Daoy (cell line): ENCODE data around the gene HBQ1. TPM values are rescaled to one million over a fixed set of nuclear protein-coding genes. Genes with fewer than 3 reads are reported as not detected.
"Not testable (repeated sequence)": the region's sequence is repeated elsewhere in the genome, so short reads cannot be mapped to it uniquely, and the experiment has no call there.

ENCODE experiments used
- DNase-seq: peaks from one replicate; pipeline ENCODE4 v3.0.0-alpha.2; 2015; ENCODE audit warnings: low read depth
- total RNA-seq: library from RNA; depleted of rRNA; stranded (reverse); fragments of >200 nt; shearing (Covaris generic); gene quantifications from 2 replicates; pipeline ENCODE4 v1.2.3, GENCODE V29; 2014

HBQ1 gene
- total RNA-seq, 1 experiment from 2014 or later = not detected

DNA sequence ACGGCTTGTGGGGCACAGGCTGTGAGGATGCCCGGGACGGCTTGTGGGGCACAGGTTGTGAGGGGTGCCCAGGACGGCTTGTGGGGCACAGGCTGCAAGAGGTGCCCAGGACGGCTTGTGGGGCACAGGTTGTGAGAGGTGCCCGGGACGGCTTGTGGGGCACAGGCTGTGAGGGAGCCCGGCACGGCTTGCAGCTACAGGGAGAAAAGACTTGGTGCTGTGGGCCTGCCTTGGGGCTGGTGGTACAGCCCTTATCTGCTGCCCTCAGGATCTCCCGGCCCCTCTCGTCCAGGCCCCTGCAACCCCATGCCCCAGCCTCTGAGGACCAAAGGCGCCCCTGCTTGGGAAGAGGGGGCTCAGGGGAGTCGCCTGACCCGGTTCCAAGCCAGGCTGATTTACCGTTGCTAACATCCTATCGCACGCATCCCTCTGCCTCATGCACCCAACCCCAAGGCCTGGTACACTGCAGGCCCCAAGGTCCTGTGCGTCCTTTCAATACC, 19.5 kb upstream of the HBQ1 start:
- no peak for DNase-seq

DNA sequence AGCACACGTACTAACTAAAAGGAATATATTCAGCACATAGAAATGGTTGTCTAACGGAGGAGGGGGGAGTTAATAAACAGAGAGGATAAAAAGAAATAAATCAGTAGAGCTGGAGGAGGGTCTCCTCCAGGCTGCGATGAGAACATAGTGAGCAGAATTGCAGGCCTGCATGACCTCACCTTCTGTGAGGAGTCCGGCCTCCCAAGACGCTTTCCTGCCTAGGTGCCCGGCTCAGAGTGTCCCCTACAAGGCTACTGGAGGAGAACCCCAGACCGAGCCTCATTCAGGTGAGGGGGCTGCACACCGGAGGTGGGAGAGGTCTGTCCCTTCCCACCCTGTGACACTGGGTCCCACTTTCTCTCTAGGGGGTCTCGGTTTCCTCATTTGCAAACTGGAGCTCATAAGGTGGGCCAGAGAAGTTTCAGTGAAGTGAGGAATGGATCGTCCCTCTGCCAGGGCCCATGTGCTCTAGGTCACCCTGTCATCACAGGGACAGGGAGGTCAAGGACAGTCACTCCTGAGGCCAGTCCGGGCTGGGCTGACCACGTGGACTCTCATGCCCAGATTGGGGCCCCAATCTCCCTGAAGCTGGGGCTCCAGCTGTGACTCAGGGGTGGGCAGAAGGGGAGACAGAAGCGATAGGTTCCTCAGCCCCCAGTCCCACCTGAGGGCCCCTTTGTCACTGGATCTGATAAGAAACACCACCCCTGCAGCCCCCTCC, 17.8 kb upstream of the HBQ1 start:
- DNase-seq = no peak

DNA sequence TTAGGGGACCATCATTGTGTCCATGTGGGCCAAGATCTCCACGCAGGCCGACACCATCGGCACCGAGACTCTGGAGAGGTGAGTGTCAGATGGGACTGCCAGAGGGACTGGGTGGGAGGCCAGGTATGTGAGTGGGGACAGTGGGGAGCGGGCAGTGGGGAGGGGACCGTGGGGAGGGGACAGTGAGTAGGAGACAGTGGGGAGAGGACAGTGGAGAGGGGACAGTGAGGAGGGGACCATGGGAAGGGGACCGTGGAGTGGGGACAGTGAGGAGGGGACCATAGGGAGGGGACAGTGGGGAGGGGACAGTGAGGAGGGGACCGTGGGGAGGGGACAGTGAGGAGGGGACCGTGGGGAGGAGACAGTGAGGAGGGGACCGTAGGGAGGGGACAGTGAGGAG, 17.1 kb upstream of the HBQ1 start:
- DNase-seq = not testable (repeated sequence)

DNA sequence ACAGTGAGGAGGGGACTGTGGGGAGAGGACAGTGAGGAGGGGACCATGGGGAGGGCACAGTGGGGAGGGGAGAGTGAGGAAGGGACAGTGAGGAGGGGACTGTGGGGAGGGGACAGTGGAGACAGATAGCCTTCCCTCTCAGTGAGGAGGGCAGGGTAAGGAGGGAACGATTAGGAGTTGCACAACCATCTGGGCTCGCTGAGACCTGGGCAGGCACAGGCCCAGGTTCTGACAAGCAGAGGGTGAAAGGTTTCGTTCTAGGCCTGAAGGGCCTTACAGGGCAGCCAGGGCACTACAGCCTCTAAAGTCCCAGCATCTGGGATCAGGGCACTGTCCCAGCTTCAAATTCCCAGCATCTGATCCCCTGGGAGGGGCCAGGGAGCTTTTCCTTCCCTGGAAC, 16.6 kb upstream of the HBQ1 start:
- not testable (repeated sequence) for DNase-seq

DNA sequence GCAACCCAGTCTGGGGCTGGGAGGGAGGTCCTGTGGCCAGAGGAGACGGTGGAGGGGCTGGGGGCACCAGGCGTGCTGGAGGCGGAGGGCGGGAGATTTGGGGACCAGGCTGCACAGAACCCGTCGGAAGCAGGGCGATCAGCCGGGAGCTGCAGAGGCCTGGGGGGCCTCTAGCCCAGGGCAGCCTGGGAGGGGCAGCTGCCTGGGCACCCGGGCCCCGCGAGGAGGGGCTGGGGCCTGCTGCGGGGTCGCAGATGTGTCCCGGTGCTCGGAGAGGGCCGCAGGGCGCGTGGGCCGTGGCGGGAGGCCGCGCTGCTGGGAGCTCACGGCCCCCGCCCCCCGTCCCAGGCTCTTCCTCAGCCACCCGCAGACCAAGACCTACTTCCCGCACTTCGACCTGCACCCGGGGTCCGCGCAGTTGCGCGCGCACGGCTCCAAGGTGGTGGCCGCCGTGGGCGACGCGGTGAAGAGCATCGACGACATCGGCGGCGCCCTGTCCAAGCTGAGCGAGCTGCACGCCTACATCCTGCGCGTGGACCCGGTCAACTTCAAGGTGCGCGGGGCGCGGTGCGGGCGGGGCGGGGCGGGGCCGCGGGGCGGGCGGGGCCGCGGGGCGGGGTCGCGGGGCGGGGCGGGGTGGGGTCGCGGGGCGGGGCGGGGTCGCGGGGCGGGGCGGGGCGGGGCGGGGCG, 16.0 kb upstream of the HBQ1 start:
- not testable (repeated sequence) for DNase-seq

DNA sequence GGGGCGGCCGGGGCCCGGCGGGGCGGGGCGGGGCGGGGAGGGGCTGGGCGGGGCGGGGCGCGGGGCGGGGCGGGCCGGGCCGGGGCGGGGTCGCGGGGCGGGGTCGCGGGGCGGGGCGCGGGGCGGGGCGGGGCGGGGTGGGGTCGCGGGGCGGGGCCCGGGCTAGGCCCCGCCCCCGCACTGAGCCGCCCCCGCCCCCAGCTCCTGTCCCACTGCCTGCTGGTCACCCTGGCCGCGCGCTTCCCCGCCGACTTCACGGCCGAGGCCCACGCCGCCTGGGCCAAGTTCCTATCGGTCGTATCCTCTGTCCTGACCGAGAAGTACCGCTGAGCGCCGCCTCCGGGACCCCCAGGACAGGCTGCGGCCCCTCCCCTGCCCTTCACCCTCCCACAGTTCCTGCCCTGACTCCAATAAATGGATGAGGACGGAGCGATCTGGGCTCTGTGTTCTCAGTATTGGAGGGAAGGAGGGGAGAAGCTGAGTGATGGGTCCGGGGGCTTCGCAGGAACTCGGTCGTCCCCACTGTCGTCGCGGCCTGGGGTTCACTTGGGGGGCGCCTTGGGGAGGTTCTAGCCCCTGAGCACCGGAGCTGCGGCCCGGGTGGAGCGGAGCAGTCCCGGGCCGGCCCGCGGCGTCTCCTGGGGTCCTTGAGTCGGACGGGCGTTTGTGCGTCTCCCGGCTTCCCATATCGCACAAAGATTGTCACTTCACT, 15.3 kb upstream of the HBQ1 start:
- no peak for DNase-seq

DNA sequence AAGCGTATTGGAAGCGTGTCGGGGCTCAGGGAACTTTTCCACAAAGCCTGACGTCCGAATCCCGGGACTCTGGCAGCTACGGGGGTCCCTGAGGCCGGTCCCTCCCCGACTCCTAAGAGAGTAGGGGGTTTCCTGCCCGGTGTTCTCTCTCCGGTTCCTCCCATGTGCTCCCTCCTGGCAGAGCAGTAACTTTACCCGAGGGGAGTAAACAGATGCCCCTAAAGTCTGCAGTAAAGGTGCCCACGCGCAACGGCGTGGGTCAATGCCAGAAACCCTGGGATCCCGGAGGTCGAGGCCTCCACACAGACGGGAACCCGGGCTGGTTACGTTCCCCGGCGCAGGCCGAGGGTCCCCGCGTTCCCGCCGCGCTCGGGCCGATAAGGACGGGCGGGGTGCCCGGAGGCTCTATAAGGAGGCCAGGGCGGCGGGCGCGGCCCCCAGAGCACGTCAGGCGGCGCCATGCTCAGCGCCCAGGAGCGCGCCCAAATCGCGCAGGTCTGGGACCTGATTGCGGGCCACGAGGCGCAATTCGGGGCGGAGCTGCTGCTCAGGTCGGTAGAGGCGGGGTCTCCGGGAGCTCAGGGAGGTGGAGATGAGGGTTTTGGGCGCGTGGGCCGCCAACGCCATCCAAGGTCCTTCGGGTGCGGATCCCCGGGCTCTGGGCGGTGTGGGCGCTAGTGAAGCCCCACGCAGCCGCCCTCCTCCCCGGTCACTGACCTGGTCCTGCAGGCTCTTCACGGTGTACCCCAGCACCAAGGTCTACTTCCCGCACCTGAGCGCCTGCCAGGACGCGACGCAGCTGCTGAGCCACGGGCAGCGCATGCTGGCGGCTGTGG, 14.5 kb upstream of the HBQ1 start, which contains the start of gene HBM:
Gene HBM (plus strand): TSS at position 440 of the 836 bp plus-strand sequence. CDS start 20 bp downstream, at position 460.
- DNase-seq = no peak

DNA sequence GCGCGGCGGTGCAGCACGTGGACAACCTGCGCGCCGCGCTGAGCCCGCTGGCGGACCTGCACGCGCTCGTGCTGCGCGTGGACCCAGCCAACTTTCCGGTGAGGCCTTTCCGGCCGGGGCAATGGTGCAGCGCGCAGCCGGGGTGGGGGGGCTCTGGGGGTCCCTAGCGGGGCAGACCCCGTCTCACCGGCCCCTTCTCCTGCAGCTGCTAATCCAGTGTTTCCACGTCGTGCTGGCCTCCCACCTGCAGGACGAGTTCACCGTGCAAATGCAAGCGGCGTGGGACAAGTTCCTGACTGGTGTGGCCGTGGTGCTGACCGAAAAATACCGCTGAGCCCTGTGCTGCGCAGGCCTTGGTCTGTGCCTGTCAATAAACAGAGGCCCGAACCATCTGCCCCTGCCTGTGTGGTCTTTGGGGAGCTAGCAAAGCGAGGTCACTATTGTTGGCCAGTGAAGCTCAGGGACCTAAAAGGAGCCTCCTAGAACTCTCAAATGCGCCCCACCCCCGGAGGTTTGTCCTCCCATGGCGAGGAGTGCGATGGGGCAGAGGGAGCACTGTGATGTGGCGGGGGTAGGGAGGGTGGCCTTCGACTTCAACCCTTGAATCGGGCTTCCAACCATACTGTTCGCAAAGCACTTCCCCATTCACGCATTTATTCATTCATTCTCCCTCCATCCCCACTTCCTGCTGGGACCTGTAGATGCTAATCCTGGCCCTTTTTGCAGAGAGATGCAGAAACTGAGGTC, 13.7 kb upstream of the HBQ1 start:
- no peak for DNase-seq

DNA sequence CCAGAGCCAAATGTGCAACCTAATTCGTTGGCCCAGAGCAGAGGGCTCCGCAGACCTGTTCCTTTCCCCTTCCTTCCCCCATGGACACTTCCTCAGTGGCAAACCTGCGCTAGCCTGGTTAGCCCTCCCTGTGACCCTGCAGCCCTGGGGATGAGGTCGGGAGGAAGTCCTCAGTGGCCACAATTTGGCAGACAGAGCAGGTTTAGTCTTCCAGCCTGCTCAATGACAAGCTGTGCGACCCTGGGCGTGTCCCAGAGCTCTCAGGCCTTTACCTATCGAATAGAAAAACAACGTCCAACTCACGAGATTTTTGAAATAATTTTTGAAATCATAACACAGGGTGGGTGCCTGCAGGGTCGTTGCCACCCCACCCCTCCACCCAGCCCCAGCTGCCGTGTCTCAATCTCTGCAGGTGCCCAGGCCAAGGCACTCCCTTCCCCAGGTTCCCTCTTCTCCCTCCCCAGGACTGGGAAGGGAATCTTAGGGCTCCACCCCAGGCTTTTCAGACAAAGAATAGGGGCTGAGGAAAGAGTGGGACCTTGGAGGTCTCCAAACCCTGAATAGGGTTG, 13.1 kb upstream of the HBQ1 start:
- no peak for DNase-seq

DNA sequence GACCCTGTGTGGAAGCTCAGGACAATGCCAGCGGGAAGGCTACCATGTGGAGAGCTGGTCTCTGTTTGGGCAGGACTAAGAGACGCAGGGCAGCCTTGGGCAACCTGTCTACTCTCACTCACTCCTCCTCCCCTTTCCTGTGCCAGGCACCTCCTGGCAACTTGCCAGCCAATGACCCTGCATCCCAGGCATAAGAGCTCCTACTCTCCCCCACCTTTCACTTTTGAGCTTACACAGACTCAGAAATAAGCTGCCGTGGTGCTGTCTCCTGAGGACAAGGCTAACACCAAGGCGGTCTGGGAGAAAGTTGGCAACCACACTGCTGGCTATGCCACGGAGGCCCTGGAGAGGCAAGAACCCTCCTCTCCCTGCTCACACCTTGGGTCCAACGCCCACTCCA, 11.8 kb upstream of the HBQ1 start:
- DNase-seq = peak; percentile 29

DNA sequence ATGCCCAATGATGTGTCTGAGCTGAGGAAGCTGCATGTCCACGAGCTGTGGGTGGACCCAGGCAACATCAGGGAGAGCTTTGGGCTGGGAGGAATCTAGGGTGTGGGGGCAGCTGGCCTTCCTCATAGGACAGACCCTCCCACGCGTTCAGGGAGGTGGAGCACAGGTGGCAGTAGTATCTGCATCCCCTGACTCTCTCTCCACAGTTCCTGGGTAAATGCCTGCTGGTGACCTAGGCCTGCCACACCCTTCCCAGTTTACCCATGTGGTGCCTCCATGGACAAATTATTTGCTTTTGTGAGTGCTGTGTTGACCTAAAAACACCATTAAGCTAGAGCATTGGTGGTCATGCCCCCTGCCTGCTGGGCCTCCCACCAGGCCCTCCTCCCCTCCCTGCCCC, 11.2 kb upstream of the HBQ1 start:
- DNase-seq = no peak

DNA sequence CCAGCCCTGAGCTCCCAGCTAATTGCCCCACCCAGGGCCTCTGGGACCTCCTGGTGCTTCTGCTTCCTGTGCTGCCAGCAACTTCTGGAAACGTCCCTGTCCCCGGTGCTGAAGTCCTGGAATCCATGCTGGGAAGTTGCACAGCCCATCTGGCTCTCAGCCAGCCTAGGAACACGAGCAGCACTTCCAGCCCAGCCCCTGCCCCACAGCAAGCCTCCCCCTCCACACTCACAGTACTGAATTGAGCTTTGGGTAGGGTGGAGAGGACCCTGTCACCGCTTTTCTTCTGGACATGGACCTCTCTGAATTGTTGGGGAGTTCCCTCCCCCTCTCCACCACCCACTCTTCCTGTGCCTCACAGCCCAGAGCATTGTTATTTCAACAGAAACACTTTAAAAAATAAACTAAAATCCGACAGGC, 10.2 kb upstream of the HBQ1 start:
- DNase-seq = peak; percentile 38

DNA sequence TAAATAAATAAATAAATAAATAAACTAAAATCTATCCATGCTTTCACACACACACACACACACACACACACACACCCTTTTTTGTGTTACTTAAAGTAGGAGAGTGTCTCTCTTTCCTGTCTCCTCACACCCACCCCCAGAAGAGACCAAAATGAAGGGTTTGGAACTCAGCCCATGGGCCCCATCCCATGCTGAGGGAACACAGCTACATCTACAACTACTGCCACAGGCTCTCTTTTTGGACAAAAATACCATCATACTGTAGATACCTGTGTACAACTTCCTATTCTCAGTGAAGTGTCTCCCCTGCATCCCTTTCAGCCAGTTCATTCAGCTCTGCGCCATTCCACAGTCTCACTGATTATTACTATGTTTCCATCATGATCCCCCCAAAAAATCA, 9.5 kb upstream of the HBQ1 start:
- DNase-seq = no peak

DNA sequence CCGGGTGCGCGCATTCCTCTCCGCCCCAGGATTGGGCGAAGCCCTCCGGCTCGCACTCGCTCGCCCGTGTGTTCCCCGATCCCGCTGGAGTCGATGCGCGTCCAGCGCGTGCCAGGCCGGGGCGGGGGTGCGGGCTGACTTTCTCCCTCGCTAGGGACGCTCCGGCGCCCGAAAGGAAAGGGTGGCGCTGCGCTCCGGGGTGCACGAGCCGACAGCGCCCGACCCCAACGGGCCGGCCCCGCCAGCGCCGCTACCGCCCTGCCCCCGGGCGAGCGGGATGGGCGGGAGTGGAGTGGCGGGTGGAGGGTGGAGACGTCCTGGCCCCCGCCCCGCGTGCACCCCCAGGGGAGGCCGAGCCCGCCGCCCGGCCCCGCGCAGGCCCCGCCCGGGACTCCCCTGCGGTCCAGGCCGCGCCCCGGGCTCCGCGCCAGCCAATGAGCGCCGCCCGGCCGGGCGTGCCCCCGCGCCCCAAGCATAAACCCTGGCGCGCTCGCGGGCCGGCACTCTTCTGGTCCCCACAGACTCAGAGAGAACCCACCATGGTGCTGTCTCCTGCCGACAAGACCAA, 7.8 kb upstream of the HBQ1 start, which contains the start of gene HBA2:
Gene HBA2 (plus strand): TSS at position 503 of the 568 bp plus-strand sequence. CDS start 37 bp downstream, at position 540.
- DNase-seq = not testable (repeated sequence)

DNA sequence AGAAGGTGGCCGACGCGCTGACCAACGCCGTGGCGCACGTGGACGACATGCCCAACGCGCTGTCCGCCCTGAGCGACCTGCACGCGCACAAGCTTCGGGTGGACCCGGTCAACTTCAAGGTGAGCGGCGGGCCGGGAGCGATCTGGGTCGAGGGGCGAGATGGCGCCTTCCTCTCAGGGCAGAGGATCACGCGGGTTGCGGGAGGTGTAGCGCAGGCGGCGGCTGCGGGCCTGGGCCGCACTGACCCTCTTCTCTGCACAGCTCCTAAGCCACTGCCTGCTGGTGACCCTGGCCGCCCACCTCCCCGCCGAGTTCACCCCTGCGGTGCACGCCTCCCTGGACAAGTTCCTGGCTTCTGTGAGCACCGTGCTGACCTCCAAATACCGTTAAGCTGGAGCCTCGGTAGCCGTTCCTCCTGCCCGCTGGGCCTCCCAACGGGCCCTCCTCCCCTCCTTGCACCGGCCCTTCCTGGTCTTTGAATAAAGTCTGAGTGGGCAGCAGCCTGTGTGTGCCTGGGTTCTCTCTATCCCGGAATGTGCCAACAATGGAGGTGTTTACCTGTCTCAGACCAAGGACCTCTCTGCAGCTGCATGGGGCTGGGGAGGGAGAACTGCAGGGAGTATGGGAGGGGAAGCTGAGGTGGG, 6.9 kb upstream of the HBQ1 start:
- not testable (repeated sequence) for DNase-seq

DNA sequence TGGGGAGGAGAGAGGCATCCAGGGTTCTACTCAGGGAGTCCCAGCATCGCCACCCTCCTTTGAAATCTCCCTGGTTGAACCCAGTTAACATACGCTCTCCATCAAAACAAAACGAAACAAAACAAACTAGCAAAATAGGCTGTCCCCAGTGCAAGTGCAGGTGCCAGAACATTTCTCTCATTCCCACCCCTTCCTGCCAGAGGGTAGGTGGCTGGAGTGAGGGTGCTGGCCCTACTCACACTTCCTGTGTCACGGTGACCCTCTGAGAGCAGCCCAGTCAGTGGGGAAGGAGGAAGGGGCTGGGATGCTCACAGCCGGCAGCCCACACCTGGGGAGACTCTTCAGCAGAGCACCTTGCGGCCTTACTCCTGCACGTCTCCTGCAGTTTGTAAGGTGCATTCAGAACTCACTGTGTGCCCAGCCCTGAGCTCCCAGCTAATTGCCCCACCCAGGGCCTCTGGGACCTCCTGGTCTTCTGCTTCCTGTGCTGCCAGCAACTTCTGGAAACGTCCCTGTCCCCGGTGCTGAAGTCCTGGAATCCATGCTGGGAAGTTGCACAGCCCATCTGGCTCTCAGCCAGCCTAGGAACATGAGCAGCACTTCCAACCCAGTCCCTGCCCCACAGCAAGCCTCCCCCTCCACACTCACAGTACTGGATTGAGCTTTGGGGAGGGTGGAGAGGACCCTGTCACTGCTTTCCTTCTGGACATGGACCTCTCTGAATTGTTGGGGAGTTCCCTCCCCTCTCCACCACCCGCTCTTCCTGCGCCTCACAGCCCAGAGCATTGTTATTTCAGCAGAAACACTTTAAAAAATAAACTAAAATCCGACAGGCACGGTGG, 6.1 kb upstream of the HBQ1 start:
- peak; percentile 38 for DNase-seq

DNA sequence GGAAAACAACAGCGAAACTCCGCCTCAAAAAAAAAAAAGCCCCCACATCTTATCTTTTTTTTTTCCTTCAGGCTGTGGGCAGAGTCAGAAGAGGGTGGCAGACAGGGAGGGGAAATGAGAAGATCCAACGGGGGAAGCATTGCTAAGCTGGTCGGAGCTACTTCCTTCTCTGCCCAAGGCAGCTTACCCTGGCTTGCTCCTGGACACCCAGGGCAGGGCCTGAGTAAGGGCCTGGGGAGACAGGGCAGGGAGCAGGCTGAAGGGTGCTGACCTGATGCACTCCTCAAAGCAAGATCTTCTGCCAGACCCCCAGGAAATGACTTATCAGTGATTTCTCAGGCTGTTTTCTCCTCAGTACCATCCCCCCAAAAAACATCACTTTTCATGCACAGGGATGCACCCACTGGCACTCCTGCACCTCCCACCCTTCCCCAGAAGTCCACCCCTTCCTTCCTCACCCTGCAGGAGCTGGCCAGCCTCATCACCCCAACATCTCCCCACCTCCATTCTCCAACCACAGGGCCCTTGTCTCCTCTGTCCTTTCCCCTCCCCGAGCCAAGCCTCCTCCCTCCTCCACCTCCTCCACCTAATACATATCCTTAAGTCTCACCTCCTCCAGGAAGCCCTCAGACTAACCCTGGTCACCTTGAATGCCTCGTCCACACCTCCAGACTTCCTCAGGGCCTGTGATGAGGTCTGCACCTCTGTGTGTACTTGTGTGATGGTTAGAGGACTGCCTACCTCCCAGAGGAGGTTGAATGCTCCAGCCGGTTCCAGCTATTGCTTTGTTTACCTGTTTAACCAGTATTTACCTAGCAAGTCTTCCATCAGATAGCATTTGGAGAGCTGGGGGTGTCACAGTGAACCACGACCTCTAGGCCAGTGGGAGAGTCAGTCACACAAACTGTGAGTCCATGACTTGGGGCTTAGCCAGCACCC, 5.0 kb upstream of the HBQ1 start:
- no peak for DNase-seq
